ENCODE data around the gene MAP3K4. TPM values are rescaled to one million over a fixed set of nuclear protein-coding genes. Genes with fewer than 3 reads are reported as not detected.
A peak's percentile ranks its signal among the peaks of the same experiment; 100 is the strongest.

MAP3K4 gene
- total and polyA plus RNA-seq, 12 donors: 11.9 to 37.0 (median 18.8) TPM

- TF ChIP-seq POLR2A (IDR thresholded peaks at IDR 0.05) (no peak), CTCF (IDR thresholded peaks at IDR 0.05) (no peak)
- Histone ChIP-seq H3K27me3 (no peaks in the 10 kb centered on the region), H3K4me3 (no peak overlapping the region), H3K36me3 (replicated peaks in 1 of 2) (no peaks in the 10 kb centered on the region), H3K27ac (no peak overlapping the region), H3K9me3 (replicated peaks in 1 of 3) (no peaks in the 10 kb centered on the region), H3K4me1 (replicated peaks in 1 of 2) (peaks cover 4 to 27% of the 10 kb centered on the region in 2 donors)
- DNase-seq: no peak
- intact Hi-C loops (cut with DNase I): no loop called here
- WGBS, 4 donors: 84 to 99% (median 96%) methylated on average over 4 of the region's 4 CpGs
Observed at GRCh38 chr6:161008245-161008644, 16.7 kb downstream of the MAP3K4 start.

- 94 to 97% (median 95%) methylated on average over 3 of the region's 3 CpGs for WGBS, 4 donors
- H3K27me3 ChIP-seq: no peaks in the 10 kb centered on the region
- no peak for DNase-seq
- TF ChIP-seq CTCF (IDR thresholded peaks at IDR 0.05): no peak
- TF ChIP-seq POLR2A (IDR thresholded peaks at IDR 0.05): no peak
- H3K4me1 ChIP-seq (replicated peaks in 1 of 2): peaks cover 4 to 24% of the 10 kb centered on the region in 2 donors
- intact Hi-C loops (cut with DNase I): no loop called here
- no peak overlapping the region for H3K4me3 ChIP-seq
- H3K36me3 ChIP-seq (replicated peaks in 1 of 2): no peaks in the 10 kb centered on the region
- no peak overlapping the region for H3K27ac ChIP-seq
- H3K9me3 ChIP-seq (replicated peaks in 1 of 3): no peaks in the 10 kb centered on the region
Observed at GRCh38 chr6:161009991-161010390, 18.4 kb downstream of the MAP3K4 start.

GRCh38 chr6:161010418-161010817 lies 18.8 kb downstream of the MAP3K4 start:
- intact Hi-C loops (cut with DNase I): no loop called here
- H3K4me1 ChIP-seq (replicated peaks in 1 of 2): peaks cover 4 to 24% of the 10 kb centered on the region in 2 donors
- no peak overlapping the region for H3K27ac ChIP-seq
- H3K4me3 ChIP-seq: no peak overlapping the region
- no peak for DNase-seq
- no peaks in the 10 kb centered on the region for H3K9me3 ChIP-seq (replicated peaks in 1 of 3)
- no peaks in the 10 kb centered on the region for H3K27me3 ChIP-seq
- WGBS, 4 donors: 33 to 39% (median 36%) methylated on average over 1 of the region's 1 CpG
- TF ChIP-seq CTCF (IDR thresholded peaks at IDR 0.05) (no peak), POLR2A (IDR thresholded peaks at IDR 0.05) (no peak)
- H3K36me3 ChIP-seq (replicated peaks in 1 of 2): no peaks in the 10 kb centered on the region

GRCh38 chr6:161011492-161012480 lies 20.2 kb downstream of the MAP3K4 start:
- H3K4me3 ChIP-seq: no peak overlapping the region
- no peaks in the 10 kb centered on the region for H3K9me3 ChIP-seq (replicated peaks in 1 of 3)
- intact Hi-C loops (cut with DNase I): no loop called here
- TF ChIP-seq CTCF (IDR thresholded peaks at IDR 0.05) (no peak), POLR2A (IDR thresholded peaks at IDR 0.05) (no peak)
- H3K36me3 ChIP-seq (replicated peaks in 1 of 2): no peaks in the 10 kb centered on the region
- peak overlapping the region in 1 of 5 donors; percentile 55 for H3K27ac ChIP-seq
- 65 to 77% (median 72%) methylated on average over 8 of the region's 8 CpGs for WGBS, 4 donors
- H3K27me3 ChIP-seq: no peaks in the 10 kb centered on the region
- no peak for DNase-seq
- H3K4me1 ChIP-seq (replicated peaks in 1 of 2): peaks cover 4 to 24% of the 10 kb centered on the region in 2 donors
